HG03565 (cell line): ENCODE data around the gene DCP1B.

Experiments
- ATAC-seq: cut with Tn5 transposase; IDR thresholded peaks from one replicate; pipeline ENCODE4 v1.9.1; 2021; ENCODE audit warnings: mild to moderate bottlenecking, moderate library complexity; ENCODE audit not compliant: unreplicated experiment

The DCP1B gene

DNA sequence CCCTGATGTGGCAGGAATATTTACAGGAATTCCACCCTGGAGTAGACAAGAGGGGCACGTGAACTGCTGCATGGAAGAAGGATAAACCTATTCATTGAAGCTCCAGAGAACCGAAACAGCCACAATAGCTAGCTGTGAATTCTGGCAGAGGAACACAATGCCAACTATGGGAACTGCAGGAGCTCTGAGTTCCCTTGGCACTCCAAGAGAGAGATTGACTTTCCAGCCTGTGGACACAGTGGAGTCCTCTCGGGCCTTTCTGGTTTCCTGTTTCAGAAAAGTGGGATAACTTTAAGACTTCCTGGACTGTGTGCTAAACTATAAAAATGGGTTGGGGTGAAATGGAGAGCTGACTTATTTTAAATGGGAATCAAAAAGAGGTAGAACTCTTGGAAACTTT, 97.7 kb downstream of the DCP1B start:
- ATAC-seq, result no peak

DNA sequence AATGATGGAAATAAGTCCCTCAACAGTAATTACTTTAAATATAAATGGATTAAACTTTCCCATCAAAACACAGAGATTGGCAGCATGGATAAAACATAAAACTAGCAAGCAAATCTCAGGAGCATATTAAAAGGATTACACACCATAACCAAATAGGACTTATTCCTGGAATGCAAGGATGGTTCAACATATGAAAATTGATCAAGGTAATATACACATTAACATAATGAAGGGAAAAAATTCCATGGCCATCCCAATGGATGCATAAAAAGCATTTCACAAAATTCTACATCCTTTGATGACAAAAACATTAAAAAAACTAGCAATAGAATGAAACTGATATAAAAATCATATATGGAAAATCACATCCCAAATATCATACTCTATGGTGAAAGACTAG, 99.4 kb downstream of the DCP1B start:
- ATAC-seq, result no peak

DNA sequence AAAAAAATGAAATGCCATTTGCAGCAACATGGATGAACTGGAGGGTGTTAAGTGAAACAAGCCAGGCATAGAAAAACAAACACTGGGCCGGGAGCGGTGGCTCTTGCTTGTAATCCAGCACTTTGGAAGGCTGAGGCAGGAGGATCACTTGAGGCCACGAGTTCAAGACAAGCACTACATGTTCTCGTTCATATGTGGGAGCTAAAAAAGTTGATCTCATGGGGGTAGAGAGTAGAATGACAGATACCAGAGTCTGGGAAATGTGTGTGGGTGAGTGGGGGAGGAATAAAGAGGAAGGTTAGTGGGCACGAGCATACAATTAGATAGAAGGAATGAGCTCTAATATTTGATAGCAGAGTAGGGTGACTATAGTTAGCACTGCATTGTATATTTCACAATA, 107.3 kb downstream of the DCP1B start:
- ATAC-seq, result no peak
